ENCODE measurements around the gene MYO5A. TPM values are rescaled to one million over a fixed set of nuclear protein-coding genes. Genes with fewer than 3 reads are reported as not detected.

The MYO5A gene
- total and polyA plus RNA-seq, 2 donors (not counting 3 experiments of a cell fraction or from before 2014, with no cell fraction given) = 31.9 to 91.9 TPM

DNA sequence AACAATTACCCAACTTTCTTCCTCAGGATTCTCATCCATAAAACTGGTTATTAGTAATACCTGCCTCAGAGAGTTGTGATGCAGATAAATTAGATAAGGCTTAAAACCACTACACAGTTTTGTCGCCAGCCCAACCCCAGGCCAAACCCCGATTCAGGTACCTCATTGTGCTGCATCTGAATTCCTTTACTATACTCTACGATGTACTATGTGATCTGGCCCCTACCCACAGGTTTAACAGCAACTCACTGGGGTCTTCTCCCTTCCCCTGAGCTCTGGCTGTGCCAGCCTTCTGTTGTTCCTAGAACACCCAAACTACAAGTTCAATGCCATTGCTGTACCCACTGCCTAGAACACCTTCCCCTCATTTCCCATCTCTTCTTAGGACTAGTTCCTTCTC, 64.6 kb downstream of the MYO5A start:
- intact Hi-C loops (cut with micrococcal nuclease) = loop anchor here (5.0 to 10.0 kb wide), 2 partner anchors 132 to 271 kb away; no protein-coding TSS in a partner anchor
- peak overlapping the region; percentile 23 for H3K27ac ChIP-seq (ENCODE audit: insufficient read depth, low read depth, low read length)
- FAIRE-seq = no peak
- peaks cover 31% of the 10 kb centered on the region for H3K4me1 ChIP-seq (ENCODE audit: control insufficient read depth, extremely low read depth, insufficient read depth, low read length)
- H4K20me1 ChIP-seq (replicated peaks; ENCODE audit: control insufficient read depth, extremely low read depth, insufficient read depth, low read length) = no peaks in the 10 kb centered on the region
- ChIA-PET POLR2A (no interaction called here), CTCF (interaction anchor here (0.9 to 2.4 kb wide), 23 partner anchors 11 to 207 kb away, joined by 3 to 8 read pairs (median 4); partner anchors contain the start of genes ARPP19 and MYO5A)
- BruUV-seq (replicated peaks) = no TSS peak
- DNase-seq (ENCODE audit: low read depth, low spot score) = no peak
- H3K9me3 ChIP-seq (replicated peaks; ENCODE audit: control insufficient read depth, insufficient read depth, low read length) = no peaks in the 10 kb centered on the region
- H3K9ac ChIP-seq (replicated peaks; ENCODE audit: extremely low read depth, insufficient read depth, low read length) = no peak overlapping the region
- H2AFZ ChIP-seq (ENCODE audit: low read depth, low read length) = no peak overlapping the region
- TF ChIP-seq, protein P1, sequence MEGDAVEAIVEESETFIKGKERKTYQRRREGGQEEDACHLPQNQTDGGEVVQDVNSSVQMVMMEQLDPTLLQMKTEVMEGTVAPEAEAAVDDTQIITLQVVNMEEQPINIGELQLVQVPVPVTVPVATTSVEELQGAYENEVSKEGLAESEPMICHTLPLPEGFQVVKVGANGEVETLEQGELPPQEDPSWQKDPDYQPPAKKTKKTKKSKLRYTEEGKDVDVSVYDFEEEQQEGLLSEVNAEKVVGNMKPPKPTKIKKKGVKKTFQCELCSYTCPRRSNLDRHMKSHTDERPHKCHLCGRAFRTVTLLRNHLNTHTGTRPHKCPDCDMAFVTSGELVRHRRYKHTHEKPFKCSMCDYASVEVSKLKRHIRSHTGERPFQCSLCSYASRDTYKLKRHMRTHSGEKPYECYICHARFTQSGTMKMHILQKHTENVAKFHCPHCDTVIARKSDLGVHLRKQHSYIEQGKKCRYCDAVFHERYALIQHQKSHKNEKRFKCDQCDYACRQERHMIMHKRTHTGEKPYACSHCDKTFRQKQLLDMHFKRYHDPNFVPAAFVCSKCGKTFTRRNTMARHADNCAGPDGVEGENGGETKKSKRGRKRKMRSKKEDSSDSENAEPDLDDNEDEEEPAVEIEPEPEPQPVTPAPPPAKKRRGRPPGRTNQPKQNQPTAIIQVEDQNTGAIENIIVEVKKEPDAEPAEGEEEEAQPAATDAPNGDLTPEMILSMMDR (IDR thresholded peaks at IDR 0.05; ENCODE audit: extremely low read depth in 1 of 2, insufficient read depth in 1 of 2, low read depth in 1 of 2, low read length in 2 of 2) = no peak
- TF ChIP-seq, protein P2, sequence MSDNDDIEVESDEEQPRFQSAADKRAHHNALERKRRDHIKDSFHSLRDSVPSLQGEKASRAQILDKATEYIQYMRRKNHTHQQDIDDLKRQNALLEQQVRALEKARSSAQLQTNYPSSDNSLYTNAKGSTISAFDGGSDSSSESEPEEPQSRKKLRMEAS (IDR thresholded peaks at IDR 0.05; ENCODE audit: insufficient read depth, insufficient read length) = no peak
- TF ChIP-seq EZH2 (IDR thresholded peaks at IDR 0.05; ENCODE audit: borderline replicate concordance, low read depth, low read length, severe bottlenecking) (no peak), FOS (IDR thresholded peaks at IDR 0.05; ENCODE audit: borderline replicate concordance, insufficient read depth, low read length) (no peak), POLR2AphosphoS5 (IDR thresholded peaks at IDR 0.05; ENCODE audit: insufficient read depth, low read depth, low read length) (no peak), JUN (IDR thresholded peaks at IDR 0.05; ENCODE audit: borderline replicate concordance, insufficient read depth, insufficient read length, low read depth) (no peak), GATA2 (IDR thresholded peaks at IDR 0.05; ENCODE audit: insufficient read depth, insufficient read length, low read depth, low read length) (no peak), POLR2A (IDR thresholded peaks at IDR 0.05; ENCODE audit: low read depth, low read length) (no peak), MYC (IDR thresholded peaks at IDR 0.05; ENCODE audit: low read depth, low read length) (no peak)
- H3K4me2 ChIP-seq (ENCODE audit: insufficient read depth, low read length) = peak overlapping the region; percentile 54
- no peak overlapping the region for H3K4me3 ChIP-seq (replicated peaks in 1 of 3; ENCODE audit: insufficient read depth in 1 of 3, low read depth in 1 of 3, low read length in 3 of 3)
- dilution Hi-C loops (cut with MboI; ENCODE audit: extremely low pct_ligation_motif_present, low sequenced_read_pairs) = no loop called here
- H3K79me2 ChIP-seq (ENCODE audit: control insufficient read depth, insufficient read depth, low read length) = peaks cover 74% of the 10 kb centered on the region
- no peaks in the 10 kb centered on the region for H3K36me3 ChIP-seq (ENCODE audit: control insufficient read depth in 2 of 2, extremely low read depth in 1 of 2, insufficient read depth in 2 of 2, low read length in 2 of 2)
- no peaks in the 10 kb centered on the region for H3K27me3 ChIP-seq (ENCODE audit: control insufficient read depth in 2 of 2, insufficient read depth in 2 of 2, low read length in 2 of 2)
- H3K9me1 ChIP-seq (replicated peaks; ENCODE audit: control insufficient read depth, extremely low read depth, insufficient read depth, low read length) = no peaks in the 10 kb centered on the region

Data from endothelial cell of umbilical vein (primary cell).